KMS-11 (cell line): ENCODE data around the gene RRBP1.

Experiments
- H2AFZ ChIP-seq: fragments of 200-600 bp; sonication (generic); 2 replicates; pipeline ENCODE4 v1.6.1; 2016; ENCODE audit warnings: antibody characterized with exemption, mixed run types, low read depth
- H3K27ac ChIP-seq: fragments of 200-600 bp; sonication (generic); 2 replicates; pipeline ENCODE4 v1.6.1; 2016; ENCODE audit warnings: mild to moderate bottlenecking, mixed run types
- H3K27me3 ChIP-seq: fragments of 200-600 bp; sonication (generic); 2 replicates; pipeline ENCODE4 v1.6.1; 2017; ENCODE audit warnings: mild to moderate bottlenecking, low read depth, mixed run types, moderate library complexity; ENCODE audit not compliant: insufficient read depth
- H3K36me3 ChIP-seq: fragments of 200-600 bp; sonication (generic); 2 replicates; pipeline ENCODE4 v1.6.1; 2017; ENCODE audit warnings: mild to moderate bottlenecking, mixed run types; ENCODE audit not compliant: insufficient read depth
- H3K4me1 ChIP-seq: fragments of 200-600 bp; sonication (generic); 2 replicates; pipeline ENCODE4 v1.6.1; 2016; ENCODE audit warnings: mild to moderate bottlenecking, low read depth, mixed run types; ENCODE audit not compliant: poor library complexity, severe bottlenecking
- H3K4me2 ChIP-seq: fragments of 200-600 bp; sonication (generic); 2 replicates; pipeline ENCODE4 v1.7.0; 2016; ENCODE audit warnings: mild to moderate bottlenecking, mixed run types
- H3K4me3 ChIP-seq: fragments of 200-600 bp; sonication (generic); IDR thresholded peaks from 2 replicates; pipeline ENCODE4 v1.6.1; 2017; ENCODE audit warnings: low read depth, low read length, mixed read lengths; ENCODE audit not compliant: insufficient read depth
- H3K79me2 ChIP-seq: fragments of 200-600 bp; sonication (generic); 2 replicates; pipeline ENCODE4 v1.6.1; 2016; ENCODE audit warnings: low read depth, mixed run types; ENCODE audit not compliant: insufficient read depth
- H3K9ac ChIP-seq: fragments of 200-600 bp; sonication (generic); 2 replicates; pipeline ENCODE4 v1.6.1; 2016; ENCODE audit warnings: mild to moderate bottlenecking, mixed run types
- H4K20me1 ChIP-seq: fragments of 200-600 bp; sonication (generic); 2 replicates; pipeline ENCODE4 v1.6.1; 2016; ENCODE audit warnings: mild to moderate bottlenecking, mixed run types; ENCODE audit not compliant: insufficient read depth
- TF ChIP-seq, protein P1 (sequence below): fragments of 200-600 bp; sonication (generic); conservative IDR thresholded peaks from 2 replicates; pipeline ENCODE4 v1.6.1; 2017; ENCODE audit warnings: low read depth, mild to moderate bottlenecking, antibody characterized with exemption, low read length, moderate library complexity, mixed read lengths

RRBP1 gene

DNA sequence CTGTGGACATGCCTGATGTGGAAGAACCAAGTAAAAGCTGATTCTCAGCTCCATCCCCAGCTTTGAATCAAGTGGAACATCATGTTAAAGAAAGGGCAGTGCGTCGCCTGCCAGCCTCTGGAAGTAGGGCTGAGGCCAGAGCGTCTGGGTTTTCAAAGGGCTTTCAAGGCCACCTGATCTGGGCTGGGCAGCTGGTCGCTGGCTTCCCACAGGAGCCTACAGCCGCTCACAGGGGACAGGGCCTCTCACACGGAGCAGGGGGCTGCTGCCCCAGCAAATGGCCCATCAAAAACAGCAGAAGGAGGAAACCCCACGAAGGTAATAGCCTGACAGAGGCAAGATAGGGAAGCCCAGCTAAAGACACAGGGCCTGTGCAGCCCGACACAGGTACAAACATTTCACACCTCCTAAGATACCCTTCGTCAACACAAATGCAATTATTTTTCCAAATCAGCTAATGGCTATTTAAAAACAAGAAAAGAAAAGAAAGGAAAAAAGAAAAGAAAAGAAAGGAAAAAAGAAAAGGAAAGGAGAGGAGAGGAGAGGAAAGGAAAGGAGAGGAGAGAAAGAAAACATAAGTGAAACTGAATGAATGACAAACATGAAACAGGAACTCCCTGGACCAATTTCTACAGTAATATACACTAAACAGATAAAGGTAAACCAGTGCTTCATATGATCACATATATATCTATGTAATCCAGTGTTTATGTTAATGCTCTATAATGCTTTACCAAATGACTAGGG lies 24.8 kb downstream of the RRBP1 start:
- no peaks in the 10 kb centered on the region; the same call in 1 of the 2 replicates for H3K36me3 ChIP-seq
- no peak overlapping the region for H3K4me2 ChIP-seq
- H3K79me2 ChIP-seq, result peaks cover 5% of the 10 kb centered on the region; the same call in 1 of the 2 replicates
- peaks cover 20% of the 10 kb centered on the region for H3K4me1 ChIP-seq
- no peak overlapping the region for H2AFZ ChIP-seq
- H3K27ac ChIP-seq, result no peak overlapping the region
- H3K27me3 ChIP-seq, result no peaks in the 10 kb centered on the region
- no peak overlapping the region for H3K4me3 ChIP-seq
- TF ChIP-seq, protein P1, sequence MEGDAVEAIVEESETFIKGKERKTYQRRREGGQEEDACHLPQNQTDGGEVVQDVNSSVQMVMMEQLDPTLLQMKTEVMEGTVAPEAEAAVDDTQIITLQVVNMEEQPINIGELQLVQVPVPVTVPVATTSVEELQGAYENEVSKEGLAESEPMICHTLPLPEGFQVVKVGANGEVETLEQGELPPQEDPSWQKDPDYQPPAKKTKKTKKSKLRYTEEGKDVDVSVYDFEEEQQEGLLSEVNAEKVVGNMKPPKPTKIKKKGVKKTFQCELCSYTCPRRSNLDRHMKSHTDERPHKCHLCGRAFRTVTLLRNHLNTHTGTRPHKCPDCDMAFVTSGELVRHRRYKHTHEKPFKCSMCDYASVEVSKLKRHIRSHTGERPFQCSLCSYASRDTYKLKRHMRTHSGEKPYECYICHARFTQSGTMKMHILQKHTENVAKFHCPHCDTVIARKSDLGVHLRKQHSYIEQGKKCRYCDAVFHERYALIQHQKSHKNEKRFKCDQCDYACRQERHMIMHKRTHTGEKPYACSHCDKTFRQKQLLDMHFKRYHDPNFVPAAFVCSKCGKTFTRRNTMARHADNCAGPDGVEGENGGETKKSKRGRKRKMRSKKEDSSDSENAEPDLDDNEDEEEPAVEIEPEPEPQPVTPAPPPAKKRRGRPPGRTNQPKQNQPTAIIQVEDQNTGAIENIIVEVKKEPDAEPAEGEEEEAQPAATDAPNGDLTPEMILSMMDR, result no peak
- no peaks in the 10 kb centered on the region for H4K20me1 ChIP-seq
- no peak overlapping the region for H3K9ac ChIP-seq

DNA sequence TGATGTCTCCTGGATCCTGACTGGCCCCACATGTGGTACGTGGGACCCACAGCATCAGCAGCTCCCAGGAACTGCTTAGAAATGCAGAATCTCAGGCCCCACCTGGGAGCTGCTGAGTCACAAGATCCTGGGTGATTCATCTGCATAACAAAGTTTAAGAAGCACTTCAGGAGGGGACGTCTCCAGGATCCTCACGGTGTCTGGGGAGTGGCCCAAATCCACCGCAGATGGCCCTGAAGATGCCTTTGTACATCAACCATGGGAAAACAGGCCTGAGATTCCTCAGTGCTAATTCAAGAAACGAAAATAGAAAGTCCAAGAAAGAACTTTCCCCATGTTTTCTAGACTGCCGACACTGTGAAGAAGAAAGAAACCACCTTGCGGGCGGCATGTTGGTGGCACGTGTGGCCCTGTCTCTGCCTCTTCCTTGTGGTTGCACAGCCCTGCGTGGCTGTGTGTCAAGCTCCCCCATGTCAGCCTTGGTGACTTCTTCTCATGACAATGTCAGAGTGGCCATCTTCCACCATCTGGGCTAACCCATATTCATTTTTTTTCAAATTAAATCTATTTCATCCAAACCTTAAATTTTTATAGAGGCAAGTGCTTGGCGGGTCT lies 26.1 kb downstream of the RRBP1 start:
- Histone ChIP-seq H3K4me3 (no peak overlapping the region), H3K9ac (no peak overlapping the region), H3K36me3 (no peaks in the 10 kb centered on the region; the same call in 1 of the 2 replicates), H3K4me1 (peaks cover 32% of the 10 kb centered on the region), H3K79me2 (peaks cover 3% of the 10 kb centered on the region; the same call in 1 of the 2 replicates), H3K4me2 (no peak overlapping the region), H4K20me1 (no peaks in the 10 kb centered on the region), H3K27ac (no peak overlapping the region), H2AFZ (no peak overlapping the region), H3K27me3 (no peaks in the 10 kb centered on the region)
- TF ChIP-seq, protein P1, result no peak

DNA sequence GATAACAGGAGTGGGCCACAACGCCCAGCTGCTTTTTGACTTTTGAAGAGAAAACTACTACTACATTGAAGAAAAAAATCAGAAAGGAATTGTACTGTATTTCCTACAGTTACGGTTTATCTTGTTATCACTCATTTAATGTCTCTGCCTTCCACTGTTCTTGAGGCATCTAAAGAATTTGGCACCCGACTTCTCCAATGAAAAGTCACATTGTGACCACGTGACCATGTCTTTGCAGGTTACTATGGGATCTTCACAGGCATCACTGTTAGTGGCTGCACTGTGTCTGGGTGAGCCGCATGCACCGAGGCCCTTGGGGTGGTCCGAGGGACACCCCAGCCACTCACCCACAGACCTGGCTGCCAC lies 26.8 kb downstream of the RRBP1 start:
- no peak overlapping the region for H3K9ac ChIP-seq
- no peak overlapping the region for H2AFZ ChIP-seq
- H4K20me1 ChIP-seq, result no peaks in the 10 kb centered on the region
- no peak overlapping the region for H3K4me2 ChIP-seq
- no peaks in the 10 kb centered on the region; the same call in 1 of the 2 replicates for H3K36me3 ChIP-seq
- no peaks in the 10 kb centered on the region; the same call in 1 of the 2 replicates for H3K79me2 ChIP-seq
- H3K27ac ChIP-seq, result no peak overlapping the region
- H3K4me3 ChIP-seq, result no peak overlapping the region
- no peaks in the 10 kb centered on the region for H3K27me3 ChIP-seq
- TF ChIP-seq, protein P1, result no peak
- H3K4me1 ChIP-seq, result peaks cover 39% of the 10 kb centered on the region

DNA sequence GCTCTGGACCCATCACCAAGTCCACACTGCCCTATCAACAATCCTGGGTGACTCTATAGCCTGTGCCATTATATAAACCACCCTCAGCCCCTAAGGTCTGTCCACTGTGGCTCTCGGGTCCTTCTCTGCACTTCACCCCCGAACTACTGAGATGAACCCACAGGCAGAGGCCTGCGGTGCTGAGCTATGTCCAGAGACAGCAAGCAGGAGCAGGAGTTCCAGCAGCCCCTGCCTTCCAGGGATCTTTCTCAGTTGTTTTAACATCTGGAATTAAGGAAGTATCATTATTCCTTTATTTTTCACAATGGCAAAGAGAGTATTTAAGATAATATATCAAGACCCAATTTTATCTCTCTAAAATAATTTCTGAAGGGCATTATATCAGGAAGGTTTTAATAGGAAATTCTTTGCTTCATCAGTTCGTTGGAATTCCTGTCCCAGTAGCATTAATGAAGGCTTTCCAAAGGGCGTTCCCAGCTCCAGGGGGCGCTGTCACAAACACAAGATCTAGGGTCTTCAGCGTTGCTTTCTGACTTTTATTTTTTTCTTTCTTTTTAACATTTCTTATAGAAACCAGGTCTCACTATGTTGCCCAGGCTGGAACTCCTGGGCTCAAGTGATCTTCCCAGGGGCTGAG lies 27.3 kb downstream of the RRBP1 start:
- Histone ChIP-seq H2AFZ (no peak overlapping the region), H3K79me2 (no peaks in the 10 kb centered on the region; the same call in 1 of the 2 replicates), H3K4me1 (peaks cover 44% of the 10 kb centered on the region), H3K4me3 (no peak overlapping the region), H3K27ac (no peak overlapping the region), H4K20me1 (no peaks in the 10 kb centered on the region), H3K9ac (no peak overlapping the region), H3K27me3 (no peaks in the 10 kb centered on the region), H3K36me3 (no peaks in the 10 kb centered on the region), H3K4me2 (no peak overlapping the region)
- TF ChIP-seq, protein P1, result peak; percentile 32; the same call in 1 of the 2 replicates
